ENCODE data around the gene CADM2. TPM values are rescaled to one million over a fixed set of nuclear protein-coding genes. Genes with fewer than 3 reads are reported as not detected.

The CADM2 gene
- total RNA-seq, 1 donor, result not detected

DNA sequence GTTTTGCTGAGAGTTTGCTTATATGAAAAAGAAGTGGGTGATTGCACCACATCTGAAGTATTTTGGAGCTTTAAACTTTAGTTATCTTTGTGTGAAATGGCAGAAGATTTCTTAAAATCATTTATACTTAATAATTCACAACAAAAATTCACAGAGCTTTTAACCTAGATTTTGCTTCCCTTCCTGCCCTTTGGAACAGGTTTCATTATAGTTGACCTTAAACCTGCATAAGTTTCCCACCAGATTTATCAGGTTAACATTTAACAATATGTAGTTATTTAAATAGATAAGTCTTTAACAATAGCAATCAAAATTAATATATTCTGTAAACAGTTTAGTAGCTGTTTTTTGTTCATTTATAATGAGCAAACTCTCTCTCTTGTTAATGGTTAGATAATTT lies 30.3 kb downstream of the CADM2 start:
- H3K4me2 ChIP-seq (ENCODE audit: insufficient read depth, low read length), result no peak overlapping the region
- DNase-seq (ENCODE audit: insufficient read length, low spot score, missing footprints), result no peak
- TF ChIP-seq, protein P1, sequence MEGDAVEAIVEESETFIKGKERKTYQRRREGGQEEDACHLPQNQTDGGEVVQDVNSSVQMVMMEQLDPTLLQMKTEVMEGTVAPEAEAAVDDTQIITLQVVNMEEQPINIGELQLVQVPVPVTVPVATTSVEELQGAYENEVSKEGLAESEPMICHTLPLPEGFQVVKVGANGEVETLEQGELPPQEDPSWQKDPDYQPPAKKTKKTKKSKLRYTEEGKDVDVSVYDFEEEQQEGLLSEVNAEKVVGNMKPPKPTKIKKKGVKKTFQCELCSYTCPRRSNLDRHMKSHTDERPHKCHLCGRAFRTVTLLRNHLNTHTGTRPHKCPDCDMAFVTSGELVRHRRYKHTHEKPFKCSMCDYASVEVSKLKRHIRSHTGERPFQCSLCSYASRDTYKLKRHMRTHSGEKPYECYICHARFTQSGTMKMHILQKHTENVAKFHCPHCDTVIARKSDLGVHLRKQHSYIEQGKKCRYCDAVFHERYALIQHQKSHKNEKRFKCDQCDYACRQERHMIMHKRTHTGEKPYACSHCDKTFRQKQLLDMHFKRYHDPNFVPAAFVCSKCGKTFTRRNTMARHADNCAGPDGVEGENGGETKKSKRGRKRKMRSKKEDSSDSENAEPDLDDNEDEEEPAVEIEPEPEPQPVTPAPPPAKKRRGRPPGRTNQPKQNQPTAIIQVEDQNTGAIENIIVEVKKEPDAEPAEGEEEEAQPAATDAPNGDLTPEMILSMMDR (IDR thresholded peaks at IDR 0.05; ENCODE audit: extremely low read depth, low read depth, low read length), result no peak
- no peak overlapping the region for H2AFZ ChIP-seq (ENCODE audit: low read length)
- no peak overlapping the region for H3K4me3 ChIP-seq (ENCODE audit: insufficient read depth, low read length)
- H3K79me2 ChIP-seq (ENCODE audit: insufficient read depth, low read length), result no peaks in the 10 kb centered on the region
- no peaks in the 10 kb centered on the region for H3K36me3 ChIP-seq (ENCODE audit: insufficient read depth, low read length)
- H3K27ac ChIP-seq (ENCODE audit: low read depth, low read length), result no peak overlapping the region
- no peaks in the 10 kb centered on the region for H3K4me1 ChIP-seq (ENCODE audit: insufficient read depth, low read length)
- no peaks in the 10 kb centered on the region for H3K27me3 ChIP-seq (ENCODE audit: insufficient read depth, low read length)
- H3K9me3 ChIP-seq (ENCODE audit: low read depth, low read length), result no peaks in the 10 kb centered on the region
- H4K20me1 ChIP-seq (ENCODE audit: insufficient read depth, low read length), result no peaks in the 10 kb centered on the region

DNA sequence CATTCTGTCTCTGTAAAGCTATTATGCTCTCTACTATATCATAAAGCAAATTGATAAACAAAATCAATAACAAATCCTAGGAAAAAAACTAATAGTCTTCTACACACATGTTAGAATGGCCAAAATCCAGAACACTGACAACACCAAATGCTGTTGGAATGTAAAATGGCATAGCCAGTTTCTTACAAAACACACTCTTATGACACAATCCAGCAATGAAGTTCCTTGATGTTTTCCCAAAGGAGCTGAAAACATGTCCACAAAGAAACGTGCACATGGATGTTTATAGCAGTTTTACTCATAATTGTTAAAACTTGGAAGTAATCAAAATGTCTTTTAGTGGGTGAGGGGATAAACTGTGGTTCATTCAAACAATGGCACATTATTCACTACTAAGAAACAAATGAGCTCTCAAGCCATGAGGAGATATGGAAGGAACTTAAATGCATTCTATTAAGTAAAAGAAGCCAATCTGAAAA lies 32.7 kb downstream of the CADM2 start:
- Histone ChIP-seq H3K36me3 (ENCODE audit: insufficient read depth, low read length) (no peaks in the 10 kb centered on the region), H3K79me2 (ENCODE audit: insufficient read depth, low read length) (no peaks in the 10 kb centered on the region), H4K20me1 (ENCODE audit: insufficient read depth, low read length) (no peaks in the 10 kb centered on the region), H3K9me3 (ENCODE audit: low read depth, low read length) (no peaks in the 10 kb centered on the region), H2AFZ (ENCODE audit: low read length) (no peak overlapping the region), H3K27ac (ENCODE audit: low read depth, low read length) (no peak overlapping the region), H3K4me3 (ENCODE audit: insufficient read depth, low read length) (no peak overlapping the region), H3K4me1 (ENCODE audit: insufficient read depth, low read length) (no peaks in the 10 kb centered on the region), H3K4me2 (ENCODE audit: insufficient read depth, low read length) (no peak overlapping the region), H3K27me3 (ENCODE audit: insufficient read depth, low read length) (no peaks in the 10 kb centered on the region)
- no peak for DNase-seq (ENCODE audit: insufficient read length, low spot score, missing footprints)
- TF ChIP-seq, protein P1 (IDR thresholded peaks at IDR 0.05; ENCODE audit: extremely low read depth, low read depth, low read length), result no peak

DNA sequence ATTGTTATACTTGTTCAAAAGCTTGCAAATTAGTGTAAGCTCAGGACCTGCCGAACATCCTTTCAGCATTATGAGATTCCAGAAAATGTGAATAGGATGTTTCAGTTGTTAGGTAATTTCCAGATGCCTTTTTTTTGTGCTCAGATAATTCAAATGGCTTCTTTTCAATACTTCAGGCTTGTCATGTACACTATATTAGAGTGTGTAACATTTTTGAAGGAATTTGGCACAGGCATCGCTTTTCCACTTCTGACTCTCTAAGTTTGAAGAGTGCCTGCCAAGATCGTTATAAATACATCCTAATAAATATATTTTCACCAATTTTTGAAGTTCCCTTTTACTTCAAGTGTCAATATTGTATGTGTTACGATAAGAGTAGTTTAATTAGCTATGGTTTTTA lies 35.2 kb downstream of the CADM2 start:
- Histone ChIP-seq H3K9me3 (ENCODE audit: low read depth, low read length) (no peaks in the 10 kb centered on the region), H3K27me3 (ENCODE audit: insufficient read depth, low read length) (no peaks in the 10 kb centered on the region), H2AFZ (ENCODE audit: low read length) (no peak overlapping the region), H3K36me3 (ENCODE audit: insufficient read depth, low read length) (no peaks in the 10 kb centered on the region), H3K27ac (ENCODE audit: low read depth, low read length) (no peak overlapping the region), H3K4me1 (ENCODE audit: insufficient read depth, low read length) (no peaks in the 10 kb centered on the region), H4K20me1 (ENCODE audit: insufficient read depth, low read length) (no peaks in the 10 kb centered on the region), H3K4me2 (ENCODE audit: insufficient read depth, low read length) (no peak overlapping the region), H3K79me2 (ENCODE audit: insufficient read depth, low read length) (no peaks in the 10 kb centered on the region), H3K4me3 (ENCODE audit: insufficient read depth, low read length) (no peak overlapping the region)
- DNase-seq (ENCODE audit: insufficient read length, low spot score, missing footprints), result no peak
- TF ChIP-seq, protein P1 (IDR thresholded peaks at IDR 0.05; ENCODE audit: extremely low read depth, low read depth, low read length), result no peak

DNA sequence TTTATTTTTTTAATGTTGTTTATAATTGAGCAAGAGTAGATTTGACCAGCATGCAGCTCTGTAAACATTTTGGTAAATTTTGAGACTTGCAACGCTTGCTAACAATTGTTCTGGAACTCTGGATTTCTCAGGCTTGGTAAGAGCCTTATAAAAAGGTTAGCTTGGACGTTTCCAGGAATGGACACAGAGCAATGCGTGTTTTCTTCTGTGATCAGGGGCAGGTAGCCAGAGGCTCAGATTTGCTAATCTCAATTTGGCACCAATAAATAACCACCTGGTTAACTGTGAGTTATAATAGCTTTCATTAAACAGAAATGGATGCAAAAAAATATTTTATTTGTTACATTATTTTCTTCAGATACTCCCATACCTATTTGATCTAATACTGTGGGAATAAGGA lies 39.8 kb downstream of the CADM2 start:
- H4K20me1 ChIP-seq (ENCODE audit: insufficient read depth, low read length), result no peaks in the 10 kb centered on the region
- H3K79me2 ChIP-seq (ENCODE audit: insufficient read depth, low read length), result no peaks in the 10 kb centered on the region
- no peaks in the 10 kb centered on the region for H3K36me3 ChIP-seq (ENCODE audit: insufficient read depth, low read length)
- H3K4me1 ChIP-seq (ENCODE audit: insufficient read depth, low read length), result no peaks in the 10 kb centered on the region
- H3K4me2 ChIP-seq (ENCODE audit: insufficient read depth, low read length), result no peak overlapping the region
- H3K27ac ChIP-seq (ENCODE audit: low read depth, low read length), result no peak overlapping the region
- no peaks in the 10 kb centered on the region for H3K9me3 ChIP-seq (ENCODE audit: low read depth, low read length)
- H3K4me3 ChIP-seq (ENCODE audit: insufficient read depth, low read length), result no peak overlapping the region
- H3K27me3 ChIP-seq (ENCODE audit: insufficient read depth, low read length), result no peaks in the 10 kb centered on the region
- H2AFZ ChIP-seq (ENCODE audit: low read length), result no peak overlapping the region
- TF ChIP-seq, protein P1 (IDR thresholded peaks at IDR 0.05; ENCODE audit: extremely low read depth, low read depth, low read length), result no peak
- no peak for DNase-seq (ENCODE audit: insufficient read length, low spot score, missing footprints)

All from osteoblast (primary cell).